COLO668 (cell line): Measurements from ENCODE around the gene PREX1.
"Not testable (repeated sequence)": the region's sequence is repeated elsewhere in the genome, so short reads cannot be mapped to it uniquely, and the experiment has no call there.

Experiments
- DNase-seq: peaks from one replicate; lab custom pipeline; 2025; ENCODE audit not compliant: unreplicated experiment; lab: John Stamatoyannopoulos, UW

The PREX1 gene

GRCh38 chr20:48849299-48849698 lies 21.5 kb upstream of the PREX1 start:
- DNase-seq = no peak

- no peak for DNase-seq
These were observed 19.9 kb upstream of the PREX1 start for GRCh38 chr20:48847498-48848205.

- DNase-seq = no peak
These were observed 19.0 kb upstream of the PREX1 start for GRCh38 chr20:48846516-48847492.

- no peak for DNase-seq
These were observed 18.0 kb upstream of the PREX1 start for GRCh38 chr20:48845721-48846306.

GRCh38 chr20:48844996-48845395 lies 17.2 kb upstream of the PREX1 start:
- no peak for DNase-seq

GRCh38 chr20:48843896-48844295 lies 16.1 kb upstream of the PREX1 start:
- not testable (repeated sequence) for DNase-seq

- DNase-seq = no peak
These were observed 15.4 kb upstream of the PREX1 start for GRCh38 chr20:48843057-48843806.

- no peak for DNase-seq
These were observed 14.2 kb upstream of the PREX1 start for GRCh38 chr20:48841875-48842529.

GRCh38 chr20:48841196-48841874 lies 13.5 kb upstream of the PREX1 start:
- no peak for DNase-seq

GRCh38 chr20:48839154-48839917 lies 11.5 kb upstream of the PREX1 start:
- no peak for DNase-seq

- DNase-seq = no peak
These were observed 9.2 kb upstream of the PREX1 start for GRCh38 chr20:48837014-48837413.

- no peak for DNase-seq
These were observed 7.6 kb upstream of the PREX1 start for GRCh38 chr20:48835390-48835789.

- DNase-seq = no peak
These were observed 6.5 kb upstream of the PREX1 start for GRCh38 chr20:48834278-48834677.

GRCh38 chr20:48832405-48832730 lies 4.6 kb upstream of the PREX1 start:
- no peak for DNase-seq

GRCh38 chr20:48831718-48832404 lies 4.1 kb upstream of the PREX1 start:
- no peak for DNase-seq

- DNase-seq = no peak
These were observed 3.1 kb upstream of the PREX1 start for GRCh38 chr20:48830826-48831318.

GRCh38 chr20:48829940-48830339 lies 2.1 kb upstream of the PREX1 start:
- DNase-seq = no peak

GRCh38 chr20:48828734-48829460 lies 1.1 kb upstream of the PREX1 start:
- no peak for DNase-seq
